Neural cell (in vitro differentiated cells): ENCODE data around the gene GPR152.

Experiments
- EP300 ChIP-seq: fragments of 450-650 bp; conservative IDR thresholded peaks from 2 replicates; pipeline ENCODE4 v1.6.1; 2014; ENCODE audit warnings: antibody characterized with exemption, mild to moderate bottlenecking, moderate library complexity; ENCODE audit not compliant: poor library complexity, severe bottlenecking
- EZH2 ChIP-seq: fragments of 200-600, 300-800 bp; shearing (Covaris generic), sonication (generic); IDR thresholded peaks from 2 replicates; pipeline ENCODE4 v1.6.1; 2014; ENCODE audit warnings: antibody characterized with exemption, low read length, borderline replicate concordance, mild to moderate bottlenecking; ENCODE audit not compliant: insufficient read depth, poor library complexity, severe bottlenecking
- MXI1 ChIP-seq: fragments of 450-650 bp; conservative IDR thresholded peaks from 2 replicates; pipeline ENCODE4 v1.6.1; 2014; ENCODE audit warnings: antibody characterized with exemption, mild to moderate bottlenecking; ENCODE audit not compliant: poor library complexity, severe bottlenecking
- RAD21 ChIP-seq: fragments of 450-650 bp; conservative IDR thresholded peaks from 2 replicates; pipeline ENCODE4 v1.6.1; 2014; ENCODE audit warnings: antibody characterized with exemption, mild to moderate bottlenecking, moderate library complexity
- SMC3 ChIP-seq: fragments of 450-650 bp; conservative IDR thresholded peaks from 2 replicates; pipeline ENCODE4 v1.6.1; 2014; ENCODE audit warnings: antibody characterized with exemption, mild to moderate bottlenecking, moderate library complexity; ENCODE audit not compliant: poor library complexity
- TAF1 ChIP-seq: IDR thresholded peaks from 2 replicates; pipeline ENCODE4 v1.6.1; 2012; ENCODE audit warnings: low read depth
- TF ChIP-seq, protein P1 (sequence below): fragments of 450-650 bp; IDR thresholded peaks from 2 replicates; pipeline ENCODE4 v1.5.1; 2014; ENCODE audit warnings: antibody characterized with exemption, mild to moderate bottlenecking, moderate library complexity; ENCODE audit not compliant: poor library complexity, severe bottlenecking
- TF ChIP-seq, protein P2 (sequence below): IDR thresholded peaks from 2 replicates; pipeline ENCODE4 v1.6.1; 2012; ENCODE audit warnings: borderline replicate concordance

DNA sequence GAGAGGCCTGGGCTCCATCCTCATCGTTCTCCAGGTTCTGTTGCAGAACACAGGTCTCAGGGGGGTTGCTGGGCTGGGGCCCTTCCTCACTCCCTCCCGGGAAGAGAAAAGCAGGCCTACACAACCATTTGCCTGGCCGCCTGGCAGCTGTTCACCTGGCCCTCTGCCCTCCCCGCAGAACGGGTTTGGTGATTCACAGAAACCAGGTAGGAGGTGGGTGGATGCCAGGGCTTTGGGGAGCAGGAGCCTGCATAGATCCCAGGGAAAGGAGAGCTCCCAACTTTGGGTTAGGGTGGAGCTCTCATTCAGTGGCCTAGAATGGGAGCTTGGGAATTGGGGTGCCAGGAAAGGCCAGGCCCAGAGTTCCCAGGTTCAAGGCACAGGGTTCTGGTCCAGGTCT, 15.5 kb upstream of the GPR152 start:
- no peak for TF ChIP-seq EZH2
- no peak for TF ChIP-seq TAF1
- TF ChIP-seq, protein P1, sequence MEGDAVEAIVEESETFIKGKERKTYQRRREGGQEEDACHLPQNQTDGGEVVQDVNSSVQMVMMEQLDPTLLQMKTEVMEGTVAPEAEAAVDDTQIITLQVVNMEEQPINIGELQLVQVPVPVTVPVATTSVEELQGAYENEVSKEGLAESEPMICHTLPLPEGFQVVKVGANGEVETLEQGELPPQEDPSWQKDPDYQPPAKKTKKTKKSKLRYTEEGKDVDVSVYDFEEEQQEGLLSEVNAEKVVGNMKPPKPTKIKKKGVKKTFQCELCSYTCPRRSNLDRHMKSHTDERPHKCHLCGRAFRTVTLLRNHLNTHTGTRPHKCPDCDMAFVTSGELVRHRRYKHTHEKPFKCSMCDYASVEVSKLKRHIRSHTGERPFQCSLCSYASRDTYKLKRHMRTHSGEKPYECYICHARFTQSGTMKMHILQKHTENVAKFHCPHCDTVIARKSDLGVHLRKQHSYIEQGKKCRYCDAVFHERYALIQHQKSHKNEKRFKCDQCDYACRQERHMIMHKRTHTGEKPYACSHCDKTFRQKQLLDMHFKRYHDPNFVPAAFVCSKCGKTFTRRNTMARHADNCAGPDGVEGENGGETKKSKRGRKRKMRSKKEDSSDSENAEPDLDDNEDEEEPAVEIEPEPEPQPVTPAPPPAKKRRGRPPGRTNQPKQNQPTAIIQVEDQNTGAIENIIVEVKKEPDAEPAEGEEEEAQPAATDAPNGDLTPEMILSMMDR: no peak
- TF ChIP-seq SMC3: no peak
- TF ChIP-seq, protein P2, sequence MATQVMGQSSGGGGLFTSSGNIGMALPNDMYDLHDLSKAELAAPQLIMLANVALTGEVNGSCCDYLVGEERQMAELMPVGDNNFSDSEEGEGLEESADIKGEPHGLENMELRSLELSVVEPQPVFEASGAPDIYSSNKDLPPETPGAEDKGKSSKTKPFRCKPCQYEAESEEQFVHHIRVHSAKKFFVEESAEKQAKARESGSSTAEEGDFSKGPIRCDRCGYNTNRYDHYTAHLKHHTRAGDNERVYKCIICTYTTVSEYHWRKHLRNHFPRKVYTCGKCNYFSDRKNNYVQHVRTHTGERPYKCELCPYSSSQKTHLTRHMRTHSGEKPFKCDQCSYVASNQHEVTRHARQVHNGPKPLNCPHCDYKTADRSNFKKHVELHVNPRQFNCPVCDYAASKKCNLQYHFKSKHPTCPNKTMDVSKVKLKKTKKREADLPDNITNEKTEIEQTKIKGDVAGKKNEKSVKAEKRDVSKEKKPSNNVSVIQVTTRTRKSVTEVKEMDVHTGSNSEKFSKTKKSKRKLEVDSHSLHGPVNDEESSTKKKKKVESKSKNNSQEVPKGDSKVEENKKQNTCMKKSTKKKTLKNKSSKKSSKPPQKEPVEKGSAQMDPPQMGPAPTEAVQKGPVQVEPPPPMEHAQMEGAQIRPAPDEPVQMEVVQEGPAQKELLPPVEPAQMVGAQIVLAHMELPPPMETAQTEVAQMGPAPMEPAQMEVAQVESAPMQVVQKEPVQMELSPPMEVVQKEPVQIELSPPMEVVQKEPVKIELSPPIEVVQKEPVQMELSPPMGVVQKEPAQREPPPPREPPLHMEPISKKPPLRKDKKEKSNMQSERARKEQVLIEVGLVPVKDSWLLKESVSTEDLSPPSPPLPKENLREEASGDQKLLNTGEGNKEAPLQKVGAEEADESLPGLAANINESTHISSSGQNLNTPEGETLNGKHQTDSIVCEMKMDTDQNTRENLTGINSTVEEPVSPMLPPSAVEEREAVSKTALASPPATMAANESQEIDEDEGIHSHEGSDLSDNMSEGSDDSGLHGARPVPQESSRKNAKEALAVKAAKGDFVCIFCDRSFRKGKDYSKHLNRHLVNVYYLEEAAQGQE: no peak
- no peak for TF ChIP-seq EP300
- TF ChIP-seq MXI1: no peak
- no peak for TF ChIP-seq RAD21
